Measurements from ENCODE around the gene DAAM2. TPM values are rescaled to one million over a fixed set of nuclear protein-coding genes. Genes with fewer than 3 reads are reported as not detected.

Gene DAAM2
- total RNA-seq, 2 donors from 2014 or later = 7.1 to 9.8 TPM

GRCh38 chr6:39778581-39779255 is 13.5 kb upstream of the DAAM2 start:
- DNase-seq (no peak), ATAC-seq (no peak)
- intact Hi-C loops (cut with DNase I, micrococcal nuclease) = no loop called here

GRCh38 chr6:39785281-39785680 is 6.9 kb upstream of the DAAM2 start:
- intact Hi-C loops (cut with DNase I, micrococcal nuclease) = no loop called here
- no peak for DNase-seq

GRCh38 chr6:39786649-39787048 is 5.5 kb upstream of the DAAM2 start:
- no peak for ATAC-seq
- no peak for DNase-seq
- intact Hi-C loops (cut with DNase I, micrococcal nuclease) = no loop called here

More at GRCh38 chr6:39785281-39785680, 6.9 kb upstream of the DAAM2 start:
- ATAC-seq = no peak

- intact Hi-C loops (cut with DNase I, micrococcal nuclease) = no loop called here
These were observed 4.9 kb upstream of the DAAM2 start for GRCh38 chr6:39787322-39787721.

GRCh38 chr6:39790772-39791171 is 1.4 kb upstream of the DAAM2 start:
- ATAC-seq = no peak
- DNase-seq = no peak
- intact Hi-C loops (cut with DNase I, micrococcal nuclease) = no loop called here

More at GRCh38 chr6:39787322-39787721, 4.9 kb upstream of the DAAM2 start:
- DNase-seq = no peak
- no peak for ATAC-seq

- ATAC-seq (no peak), DNase-seq (no peak)
- intact Hi-C loops (cut with DNase I, micrococcal nuclease) = no loop called here
These were observed 865 bp upstream of the DAAM2 start for GRCh38 chr6:39791311-39791710.

- intact Hi-C loops (cut with DNase I, micrococcal nuclease) = no loop called here
- DNase-seq (no peak), ATAC-seq (no peak)
These were observed 619 bp downstream of the DAAM2 start for GRCh38 chr6:39792540-39793450.

- no peak for DNase-seq
- intact Hi-C loops (cut with DNase I, micrococcal nuclease) = no loop called here
- no peak for ATAC-seq
These were observed 1.3 kb downstream of the DAAM2 start for GRCh38 chr6:39793516-39793915.

- no peak for ATAC-seq
- intact Hi-C loops (cut with DNase I, micrococcal nuclease) = no loop called here
- no peak for DNase-seq
These were observed 2.1 kb downstream of the DAAM2 start for GRCh38 chr6:39794231-39794630.

- no peak for DNase-seq
- intact Hi-C loops (cut with DNase I, micrococcal nuclease) = no loop called here
- no peak for ATAC-seq
These were observed 5.6 kb downstream of the DAAM2 start for GRCh38 chr6:39797751-39798150.

- ATAC-seq = no peak
- intact Hi-C loops (cut with DNase I, micrococcal nuclease) = no loop called here
- no peak for DNase-seq
These were observed 8.2 kb downstream of the DAAM2 start for GRCh38 chr6:39800034-39801032.

GRCh38 chr6:39801456-39802251 is 9.5 kb downstream of the DAAM2 start:
- no peak for DNase-seq
- no peak for ATAC-seq
- intact Hi-C loops (cut with DNase I, micrococcal nuclease) = no loop called here

- no peak for ATAC-seq
- intact Hi-C loops (cut with DNase I, micrococcal nuclease) = no loop called here
- no peak for DNase-seq
These were observed 11.7 kb downstream of the DAAM2 start for GRCh38 chr6:39803872-39804271.

GRCh38 chr6:39804466-39805065 is 12.4 kb downstream of the DAAM2 start:
- ATAC-seq = no peak
- DNase-seq = no peak
- intact Hi-C loops (cut with DNase I, micrococcal nuclease) = no loop called here

GRCh38 chr6:39806278-39806677 is 14.1 kb downstream of the DAAM2 start:
- intact Hi-C loops (cut with DNase I, micrococcal nuclease) = no loop called here
- ATAC-seq = no peak

GRCh38 chr6:39808346-39808745 is 16.2 kb downstream of the DAAM2 start:
- ATAC-seq = no peak
- DNase-seq = no peak
- intact Hi-C loops (cut with DNase I, micrococcal nuclease) = no loop called here

More at GRCh38 chr6:39806278-39806677, 14.1 kb downstream of the DAAM2 start:
- no peak for DNase-seq

GRCh38 chr6:39808964-39809363 is 16.8 kb downstream of the DAAM2 start:
- DNase-seq = no peak
- intact Hi-C loops (cut with DNase I, micrococcal nuclease) = no loop called here
- ATAC-seq = no peak

GRCh38 chr6:39811835-39812345 is 19.7 kb downstream of the DAAM2 start:
- no peak for ATAC-seq
- no peak for DNase-seq
- intact Hi-C loops (cut with DNase I, micrococcal nuclease) = no loop called here

Measured in left colon (tissue), 2 donors.